ENCODE measurements around the gene FBXW11.

GRCh38 chr5:171852255-171852681 lies 154.2 kb downstream of the FBXW11 start:
- TF ChIP-seq CTCF (optimal IDR thresholded peaks at IDR 0.05 in 1 of 3, IDR thresholded peaks at IDR 0.05 in 1 of 3, conservative IDR thresholded peaks at IDR 0.05 in 1 of 3; ENCODE audit: extremely low read depth in 1 of 3, insufficient read depth in 2 of 3, low read length in 3 of 3) (no peak), EZH2 (IDR thresholded peaks at IDR 0.05; ENCODE audit: low read length) (no peak)

All from keratinocyte (primary cell).